SU-DHL-6 (cell line): Measurements from ENCODE around the gene TRIM54.
"Not testable (repeated sequence)": the region's sequence is repeated elsewhere in the genome, so short reads cannot be mapped to it uniquely, and the experiment has no call there.

ENCODE experiments used
- H2AFZ ChIP-seq: fragments of 200-600 bp; sonication (generic); 2 replicates; pipeline ENCODE4 v1.6.1; 2014; ENCODE audit warnings: low read depth, mild to moderate bottlenecking, moderate library complexity, mixed read lengths, antibody characterized with exemption, low read length; ENCODE audit not compliant: severe bottlenecking
- H3F3A ChIP-seq: fragments of 200-600 bp; shearing (Covaris generic); 2 replicates; pipeline ENCODE4 v1.6.0; 2016; ENCODE audit warnings: antibody characterized with exemption, mild to moderate bottlenecking; ENCODE audit not compliant: insufficient read depth
- H3K27ac ChIP-seq: fragments of 200-600 bp; sonication (generic); 2 replicates; pipeline ENCODE4 v1.5.1; 2016; ENCODE audit warnings: low read depth, mild to moderate bottlenecking, low read length, moderate library complexity, mixed read lengths
- H3K27me3 ChIP-seq: fragments of 200-600 bp; sonication (generic), shearing (Covaris generic); 2 replicates; pipeline ENCODE4 v1.6.0; 2014; ENCODE audit warnings: mild to moderate bottlenecking, low read length
- H3K36me3 ChIP-seq: fragments of 200-600 bp; sonication (generic); 2 replicates; pipeline ENCODE4 v1.6.1; 2014; ENCODE audit warnings: mild to moderate bottlenecking, low read length, mixed read lengths
- H3K4me2 ChIP-seq: fragments of 300-600, 200-600 bp; shearing (Covaris generic), sonication (generic); 2 replicates; pipeline ENCODE4 v1.6.0; 2014; ENCODE audit warnings: low read length, low read depth, mild to moderate bottlenecking; ENCODE audit not compliant: poor library complexity, severe bottlenecking
- H3K4me3 ChIP-seq: fragments of 200-600 bp; sonication (generic); 2 replicates; pipeline ENCODE4 v1.5.1; 2014; ENCODE audit warnings: antibody characterized with exemption, low read length, mild to moderate bottlenecking, mixed read lengths; ENCODE audit not compliant: insufficient read depth, poor library complexity, severe bottlenecking
- H3K79me2 ChIP-seq: fragments of 200-600 bp; sonication (generic); 2 replicates; pipeline ENCODE4 v1.6.1; 2014; ENCODE audit warnings: mild to moderate bottlenecking, low read length, moderate library complexity; ENCODE audit not compliant: insufficient read depth
- H3K9ac ChIP-seq: fragments of 200-600 bp; sonication (generic); 2 replicates; pipeline ENCODE4 v1.7.0; 2014; ENCODE audit warnings: mild to moderate bottlenecking, low read length
- H3K9me2 ChIP-seq: fragments of 200-600 bp; sonication (generic); replicated peaks from 2 replicates; pipeline ENCODE4 v1.6.1; 2014; ENCODE audit warnings: low read length; ENCODE audit not compliant: insufficient read depth
- H3K9me3 ChIP-seq: fragments of 200-600 bp; sonication (generic); 2 replicates; pipeline ENCODE4 v1.6.1; 2014; ENCODE audit warnings: low read length, mixed read lengths; ENCODE audit not compliant: insufficient read depth
- H4K20me1 ChIP-seq: fragments of 200-600 bp; sonication (generic); 2 replicates; pipeline ENCODE4 v1.6.1; 2014; ENCODE audit warnings: low read depth, mild to moderate bottlenecking, antibody characterized with exemption, low read length, moderate library complexity, mixed read lengths
- EZH2phosphoT487 ChIP-seq: fragments of 200-600 bp; sonication (generic), shearing (Covaris generic); conservative IDR thresholded peaks from 2 replicates; pipeline ENCODE4 v1.6.1; 2018; ENCODE audit warnings: mild to moderate bottlenecking, antibody characterized with exemption, low read length, moderate library complexity, mixed read lengths
- TF ChIP-seq, protein P1 (sequence below): fragments of 200-600 bp; sonication (generic); IDR thresholded peaks from one replicate; pipeline ENCODE4 v1.5.1; 2017; ENCODE audit warnings: antibody characterized with exemption, mild to moderate bottlenecking, low read length, moderate library complexity; ENCODE audit not compliant: insufficient read depth, poor library complexity, severe bottlenecking

TRIM54 gene

GRCh38 chr2:27271631-27272340, 10.4 kb upstream of the TRIM54 start:
- TF ChIP-seq EZH2phosphoT487: no peak
- TF ChIP-seq, protein P1, sequence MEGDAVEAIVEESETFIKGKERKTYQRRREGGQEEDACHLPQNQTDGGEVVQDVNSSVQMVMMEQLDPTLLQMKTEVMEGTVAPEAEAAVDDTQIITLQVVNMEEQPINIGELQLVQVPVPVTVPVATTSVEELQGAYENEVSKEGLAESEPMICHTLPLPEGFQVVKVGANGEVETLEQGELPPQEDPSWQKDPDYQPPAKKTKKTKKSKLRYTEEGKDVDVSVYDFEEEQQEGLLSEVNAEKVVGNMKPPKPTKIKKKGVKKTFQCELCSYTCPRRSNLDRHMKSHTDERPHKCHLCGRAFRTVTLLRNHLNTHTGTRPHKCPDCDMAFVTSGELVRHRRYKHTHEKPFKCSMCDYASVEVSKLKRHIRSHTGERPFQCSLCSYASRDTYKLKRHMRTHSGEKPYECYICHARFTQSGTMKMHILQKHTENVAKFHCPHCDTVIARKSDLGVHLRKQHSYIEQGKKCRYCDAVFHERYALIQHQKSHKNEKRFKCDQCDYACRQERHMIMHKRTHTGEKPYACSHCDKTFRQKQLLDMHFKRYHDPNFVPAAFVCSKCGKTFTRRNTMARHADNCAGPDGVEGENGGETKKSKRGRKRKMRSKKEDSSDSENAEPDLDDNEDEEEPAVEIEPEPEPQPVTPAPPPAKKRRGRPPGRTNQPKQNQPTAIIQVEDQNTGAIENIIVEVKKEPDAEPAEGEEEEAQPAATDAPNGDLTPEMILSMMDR: no peak
- Histone ChIP-seq H3K27me3 (no peaks in the 10 kb centered on the region), H2AFZ (no peak overlapping the region), H3K9me2 (no peaks in the 10 kb centered on the region), H4K20me1 (no peaks in the 10 kb centered on the region), H3K9ac (no peak overlapping the region), H3K4me2 (no peak overlapping the region), H3F3A (no peaks in the 10 kb centered on the region), H3K9me3 (no peaks in the 10 kb centered on the region), H3K79me2 (no peaks in the 10 kb centered on the region), H3K4me3 (no peak overlapping the region), H3K27ac (no peak overlapping the region), H3K36me3 (no peaks in the 10 kb centered on the region)

GRCh38 chr2:27272537-27273522, 9.4 kb upstream of the TRIM54 start:
- not testable (repeated sequence) for H3K27ac ChIP-seq, H3K9ac ChIP-seq

GRCh38 chr2:27275211-27276150, 6.7 kb upstream of the TRIM54 start, which contains the start of gene DNAJC5G:
Gene DNAJC5G, plus strand, starts transcription at chr2:27275433. Its CDS starts 1,296 bp downstream, at chr2:27276729.
- Histone ChIP-seq H2AFZ (no peak within 1 kb of the TSS), H3K27ac (no peak within 1 kb of the TSS), H3K27me3 (no peaks in the 10 kb centered on the region), H3K9me2 (no peaks in the 10 kb centered on the region), H3K9ac (no peak within 1 kb of the TSS), H3K4me3 (no peak within 1 kb of the TSS), H3K9me3 (no peaks in the 10 kb centered on the region), H3F3A (no peaks in the 10 kb centered on the region), H3K4me2 (no peak within 1 kb of the TSS), H3K79me2 (no peaks in the 10 kb centered on the region), H3K36me3 (no peaks in the 10 kb centered on the region), H4K20me1 (no peaks in the 10 kb centered on the region)
- TF ChIP-seq, protein P1: no peak
- TF ChIP-seq EZH2phosphoT487: no peak

More at GRCh38 chr2:27272537-27273522, 9.4 kb upstream of the TRIM54 start:
- H3F3A ChIP-seq, H3K36me3 ChIP-seq, H3K9me2 ChIP-seq, H3K4me3 ChIP-seq, H2AFZ ChIP-seq, H3K27me3 ChIP-seq, H4K20me1 ChIP-seq, H3K4me2 ChIP-seq, H3K9me3 ChIP-seq, H3K79me2 ChIP-seq: not testable (repeated sequence)
